Measurements from ENCODE around the gene CEMIP.

- TF ChIP-seq CTCF (conservative IDR thresholded peaks at IDR 0.05; ENCODE audit: low read depth in 2 of 2) (no peak), NANOG (IDR thresholded peaks at IDR 0.05; ENCODE audit: borderline replicate concordance) (no peak), EZH2 (IDR thresholded peaks at IDR 0.05; ENCODE audit: low read depth, unreplicated experiment) (no peak), JUNB (IDR thresholded peaks at IDR 0.05; ENCODE audit: unreplicated experiment) (no peak), POLR2AphosphoS5 (IDR thresholded peaks at IDR 0.05; ENCODE audit: low read depth) (no peak), ZNF331 (CRISPR knock-in tag; IDR thresholded peaks at IDR 0.05; ENCODE audit: low read depth) (no peak)
Measured at GRCh38 chr15:80937718-80938117, 158.5 kb downstream of the CEMIP start.
